ENCODE measurements around the gene SLC25A33. TPM values are rescaled to one million over a fixed set of nuclear protein-coding genes. Genes with fewer than 3 reads are reported as not detected.

SLC25A33 gene
- total RNA-seq, 4 donors from 2014 or later: 1.0 to 6.1 (median 3.3) TPM

DNA sequence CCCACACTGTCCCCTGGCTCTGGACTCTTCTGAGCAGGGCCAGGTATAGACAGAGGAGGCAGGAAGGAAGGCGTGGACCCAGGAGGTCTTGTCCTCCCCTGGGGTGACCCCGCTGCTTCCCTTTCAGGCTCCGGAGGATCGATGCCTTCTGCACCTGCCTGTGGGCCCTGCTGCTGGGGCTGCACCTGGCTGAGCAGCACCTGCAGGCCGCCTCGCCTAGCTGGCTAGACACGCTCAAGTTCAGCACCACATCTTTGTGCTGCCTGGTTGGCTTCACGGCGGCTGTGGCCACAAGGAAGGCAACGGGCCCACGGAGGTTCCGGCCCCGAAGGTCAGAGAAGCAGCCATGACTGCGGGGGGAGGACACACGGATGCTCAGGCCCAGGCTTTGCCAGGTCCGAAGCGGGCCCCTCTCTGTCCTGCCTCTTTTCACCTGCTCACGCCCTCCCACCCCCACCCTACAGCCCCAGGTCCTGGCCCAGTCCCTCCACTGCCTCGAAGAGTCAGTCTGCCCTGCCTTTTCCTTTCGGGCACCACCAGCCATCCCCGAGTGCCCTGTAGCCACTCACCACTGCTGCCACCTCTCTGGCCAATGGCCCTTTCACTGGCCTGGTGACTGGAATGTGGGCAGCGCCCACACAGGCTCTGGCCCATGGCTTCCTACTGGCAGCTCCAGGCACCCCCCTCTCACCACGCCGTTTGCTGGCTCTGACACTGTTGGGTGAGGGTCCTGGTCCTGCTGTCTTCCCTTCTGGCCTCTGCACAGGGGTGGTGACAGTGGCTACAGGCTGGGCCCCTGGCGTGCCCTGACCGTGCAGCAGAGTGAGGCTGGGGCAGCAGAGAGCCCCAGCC is 62.9 kb downstream of the SLC25A33 start:
- Histone ChIP-seq H3K4me3 (no peak overlapping the region), H3K36me3 (no peaks in the 10 kb centered on the region), H3K27me3 (no peaks in the 10 kb centered on the region), H3K4me1 (no peaks in the 10 kb centered on the region), H3K9me3 (no peaks in the 10 kb centered on the region), H3K27ac (no peak overlapping the region)
- no peak for DNase-seq
- TF ChIP-seq CTCF (IDR thresholded peaks at IDR 0.05) (no peak), POLR2A (IDR thresholded peaks at IDR 0.05) (no peak)
- intact Hi-C loops (cut with DNase I; ENCODE audit: low total_unique reads): no loop called here

GRCh38 chr1:9602794-9603167 is 63.5 kb downstream of the SLC25A33 start:
- intact Hi-C loops (cut with DNase I; ENCODE audit: low total_unique reads): no loop called here
- Histone ChIP-seq H3K36me3 (no peaks in the 10 kb centered on the region), H3K4me1 (no peaks in the 10 kb centered on the region), H3K9me3 (no peaks in the 10 kb centered on the region), H3K4me3 (no peak overlapping the region), H3K27me3 (no peaks in the 10 kb centered on the region), H3K27ac (no peak overlapping the region)
- no peak for TF ChIP-seq POLR2A (IDR thresholded peaks at IDR 0.05)
- no peak for TF ChIP-seq CTCF (IDR thresholded peaks at IDR 0.05)
- DNase-seq: no peak

GRCh38 chr1:9603307-9603706 is 64.0 kb downstream of the SLC25A33 start:
- Histone ChIP-seq H3K27ac (no peak overlapping the region), H3K9me3 (no peaks in the 10 kb centered on the region), H3K27me3 (no peaks in the 10 kb centered on the region), H3K4me1 (no peaks in the 10 kb centered on the region), H3K4me3 (no peak overlapping the region), H3K36me3 (no peaks in the 10 kb centered on the region)
- no peak for TF ChIP-seq POLR2A (IDR thresholded peaks at IDR 0.05)
- no peak for TF ChIP-seq CTCF (IDR thresholded peaks at IDR 0.05)
- intact Hi-C loops (cut with DNase I; ENCODE audit: low total_unique reads): no loop called here
- DNase-seq: no peak

DNA sequence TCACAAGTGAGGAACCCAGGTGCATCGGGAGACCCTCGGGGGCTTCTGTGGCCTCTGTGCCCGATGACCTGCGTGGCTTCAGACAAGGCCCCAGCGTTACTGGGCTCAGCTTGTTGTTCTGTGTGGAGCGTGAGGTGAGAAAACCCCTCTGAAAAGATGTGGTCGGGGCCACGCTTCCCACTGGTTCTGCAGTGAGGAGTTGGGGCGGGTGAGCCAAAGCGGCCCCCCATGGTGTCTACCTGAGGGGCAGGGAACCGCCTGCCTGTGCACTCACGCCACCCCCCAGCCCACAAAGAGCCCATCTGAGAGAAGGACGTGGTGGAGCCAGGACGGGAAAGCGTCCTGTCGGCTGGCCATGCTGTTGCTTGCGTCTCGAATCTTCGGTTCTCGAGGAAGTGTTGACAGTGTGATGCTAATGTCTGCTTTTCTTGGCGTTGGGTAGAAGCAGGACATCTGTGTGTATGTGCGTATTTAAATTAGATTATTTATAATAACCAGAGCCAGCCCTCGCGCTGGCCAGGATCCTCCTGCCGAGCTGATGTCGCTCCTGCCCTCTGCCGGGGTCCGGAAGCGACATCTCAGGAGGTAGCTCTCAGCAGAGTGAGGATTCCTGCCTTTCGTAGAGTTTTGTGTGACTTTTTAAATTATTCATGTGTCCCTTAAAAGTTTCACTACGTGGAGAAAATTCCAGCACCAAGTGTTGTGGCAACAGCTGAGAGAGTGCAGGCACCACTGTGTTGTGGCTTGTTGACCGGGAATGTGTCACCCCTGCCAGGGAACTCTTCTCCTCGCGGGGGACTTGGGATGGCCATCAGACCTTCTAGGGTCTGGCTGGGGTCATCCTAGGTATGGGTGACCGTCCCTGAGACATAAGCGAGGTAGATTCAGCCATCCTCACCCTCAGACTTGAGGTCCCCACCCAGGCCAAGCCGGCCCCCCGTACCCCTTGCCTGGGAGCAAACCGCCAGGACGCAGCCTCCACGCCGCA is 64.8 kb downstream of the SLC25A33 start:
- H3K4me1 ChIP-seq: no peaks in the 10 kb centered on the region
- no peak overlapping the region for H3K27ac ChIP-seq
- intact Hi-C loops (cut with DNase I; ENCODE audit: low total_unique reads): no loop called here
- DNase-seq: no peak
- H3K9me3 ChIP-seq: no peaks in the 10 kb centered on the region
- no peaks in the 10 kb centered on the region for H3K36me3 ChIP-seq
- no peak overlapping the region for H3K4me3 ChIP-seq
- H3K27me3 ChIP-seq: no peaks in the 10 kb centered on the region
- TF ChIP-seq POLR2A (IDR thresholded peaks at IDR 0.05): no peak
- TF ChIP-seq CTCF (IDR thresholded peaks at IDR 0.05): no peak

GRCh38 chr1:9604836-9605235 is 65.6 kb downstream of the SLC25A33 start:
- Histone ChIP-seq H3K36me3 (no peaks in the 10 kb centered on the region), H3K4me1 (no peaks in the 10 kb centered on the region), H3K4me3 (no peak overlapping the region), H3K27ac (no peak overlapping the region), H3K9me3 (no peaks in the 10 kb centered on the region), H3K27me3 (no peaks in the 10 kb centered on the region)
- no peak for DNase-seq
- intact Hi-C loops (cut with DNase I; ENCODE audit: low total_unique reads): no loop called here
- TF ChIP-seq CTCF (IDR thresholded peaks at IDR 0.05) (no peak), POLR2A (IDR thresholded peaks at IDR 0.05) (no peak)

Data from uterus (tissue), 4 donors.